HG03095 (cell line): ENCODE results near the gene ATP6V1B1.
A peak's percentile ranks its signal among the peaks of the same experiment; 100 is the strongest.

ENCODE experiments used
- ATAC-seq: cut with Tn5 transposase; IDR thresholded peaks from one replicate; pipeline ENCODE4 v1.9.1; 2021; ENCODE audit warnings: moderate library complexity; ENCODE audit not compliant: unreplicated experiment

Gene ATP6V1B1

GRCh38 chr2:70943205-70943871 lies 7.6 kb downstream of the ATP6V1B1 start:
- no peak for ATAC-seq

GRCh38 chr2:70944111-70944690 lies 8.5 kb downstream of the ATP6V1B1 start:
- ATAC-seq: no peak

- ATAC-seq: no peak
Measured at GRCh38 chr2:70946832-70947442, 11.2 kb downstream of the ATP6V1B1 start.

GRCh38 chr2:70947556-70948184 lies 12.0 kb downstream of the ATP6V1B1 start:
- ATAC-seq: no peak

- ATAC-seq: peak; percentile 85
Measured at GRCh38 chr2:70948337-70949003, 12.8 kb downstream of the ATP6V1B1 start.

- ATAC-seq: no peak
Measured at GRCh38 chr2:70949086-70949485, 13.4 kb downstream of the ATP6V1B1 start.

GRCh38 chr2:70954886-70955285 lies 19.2 kb downstream of the ATP6V1B1 start:
- ATAC-seq: no peak

- no peak for ATAC-seq
Measured at GRCh38 chr2:70956141-70956540, 20.4 kb downstream of the ATP6V1B1 start.

- no peak for ATAC-seq
Measured at GRCh38 chr2:70957798-70958197, 22.1 kb downstream of the ATP6V1B1 start.

GRCh38 chr2:70958759-70959158 lies 23.1 kb downstream of the ATP6V1B1 start:
- ATAC-seq: no peak

GRCh38 chr2:70959271-70959761 lies 23.6 kb downstream of the ATP6V1B1 start:
- ATAC-seq: no peak

GRCh38 chr2:70959851-70960832 lies 24.4 kb downstream of the ATP6V1B1 start:
- ATAC-seq: no peak

GRCh38 chr2:70960833-70961647 lies 25.3 kb downstream of the ATP6V1B1 start:
- no peak for ATAC-seq

- no peak for ATAC-seq
Measured at GRCh38 chr2:70961648-70961994, 25.9 kb downstream of the ATP6V1B1 start.

GRCh38 chr2:70962211-70962884 lies 26.6 kb downstream of the ATP6V1B1 start:
- ATAC-seq: no peak

- ATAC-seq: no peak
Measured at GRCh38 chr2:70962885-70963878, 27.5 kb downstream of the ATP6V1B1 start.

GRCh38 chr2:70964133-70964532 lies 28.4 kb downstream of the ATP6V1B1 start:
- ATAC-seq: no peak
